Coronary artery (tissue), 2 donors: Measurements from ENCODE around the gene EFNA2.

ENCODE experiments used
- DNase-seq: peaks from one replicate; pipeline ENCODE4 v3.0.0-alpha.2; 2017; ENCODE audit warnings: low spot score
- H3K27ac ChIP-seq, 2 donors: fragments of 200-600 bp; sonication (generic); one replicate each; pipeline ENCODE4 v1.5.1; 2016 to 2019
- H3K4me3 ChIP-seq: fragments of 200-600 bp; sonication (generic); 2 replicates; pipeline ENCODE4 v1.5.1; 2016; ENCODE audit warnings: mild to moderate bottlenecking, moderate library complexity
- TF ChIP-seq, protein P1 (sequence below): fragments of 200-600 bp; sonication (generic); IDR thresholded peaks from one replicate; pipeline ENCODE4 v1.5.1; 2019; ENCODE audit warnings: antibody characterized with exemption

The EFNA2 gene

GRCh38 chr19:1309977-1310852 lies 24.5 kb downstream of the EFNA2 start:
- Histone ChIP-seq H3K27ac (no peak overlapping the region), H3K4me3 (no peak overlapping the region)
- no peak for DNase-seq
- TF ChIP-seq, protein P1, sequence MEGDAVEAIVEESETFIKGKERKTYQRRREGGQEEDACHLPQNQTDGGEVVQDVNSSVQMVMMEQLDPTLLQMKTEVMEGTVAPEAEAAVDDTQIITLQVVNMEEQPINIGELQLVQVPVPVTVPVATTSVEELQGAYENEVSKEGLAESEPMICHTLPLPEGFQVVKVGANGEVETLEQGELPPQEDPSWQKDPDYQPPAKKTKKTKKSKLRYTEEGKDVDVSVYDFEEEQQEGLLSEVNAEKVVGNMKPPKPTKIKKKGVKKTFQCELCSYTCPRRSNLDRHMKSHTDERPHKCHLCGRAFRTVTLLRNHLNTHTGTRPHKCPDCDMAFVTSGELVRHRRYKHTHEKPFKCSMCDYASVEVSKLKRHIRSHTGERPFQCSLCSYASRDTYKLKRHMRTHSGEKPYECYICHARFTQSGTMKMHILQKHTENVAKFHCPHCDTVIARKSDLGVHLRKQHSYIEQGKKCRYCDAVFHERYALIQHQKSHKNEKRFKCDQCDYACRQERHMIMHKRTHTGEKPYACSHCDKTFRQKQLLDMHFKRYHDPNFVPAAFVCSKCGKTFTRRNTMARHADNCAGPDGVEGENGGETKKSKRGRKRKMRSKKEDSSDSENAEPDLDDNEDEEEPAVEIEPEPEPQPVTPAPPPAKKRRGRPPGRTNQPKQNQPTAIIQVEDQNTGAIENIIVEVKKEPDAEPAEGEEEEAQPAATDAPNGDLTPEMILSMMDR, result no peak

DNA sequence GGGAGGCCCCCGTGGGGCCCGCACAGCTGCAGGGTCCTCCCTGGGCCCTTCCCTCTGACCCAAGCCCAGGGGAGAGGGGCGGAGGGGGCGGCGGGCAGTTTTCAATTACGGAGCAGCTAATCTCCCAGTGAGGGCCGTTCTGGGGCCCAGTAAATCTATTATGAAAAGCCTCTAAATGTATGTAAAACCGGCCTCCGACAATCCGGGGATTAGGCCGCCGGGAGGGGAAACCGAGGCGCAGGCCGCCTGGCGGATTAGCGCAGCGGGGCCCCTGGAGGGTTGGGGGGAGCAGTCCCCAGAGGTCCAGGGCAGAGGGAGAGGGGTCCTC lies 25.1 kb downstream of the EFNA2 start:
- no peak overlapping the region for H3K4me3 ChIP-seq
- TF ChIP-seq, protein P1, result no peak
- no peak for DNase-seq
- no peak overlapping the region for H3K27ac ChIP-seq

- TF ChIP-seq, protein P1, result no peak
Measured at GRCh38 chr19:1311543-1312091, 25.9 kb downstream of the EFNA2 start.

GRCh38 chr19:1312767-1313694 lies 27.4 kb downstream of the EFNA2 start:
- Histone ChIP-seq H3K4me3 (no peak overlapping the region), H3K27ac (no peak overlapping the region)
- TF ChIP-seq, protein P1, result no peak
- no peak for DNase-seq

More at GRCh38 chr19:1311543-1312091, 25.9 kb downstream of the EFNA2 start:
- DNase-seq, result no peak
- no peak overlapping the region for H3K27ac ChIP-seq
- H3K4me3 ChIP-seq, result no peak overlapping the region

DNA sequence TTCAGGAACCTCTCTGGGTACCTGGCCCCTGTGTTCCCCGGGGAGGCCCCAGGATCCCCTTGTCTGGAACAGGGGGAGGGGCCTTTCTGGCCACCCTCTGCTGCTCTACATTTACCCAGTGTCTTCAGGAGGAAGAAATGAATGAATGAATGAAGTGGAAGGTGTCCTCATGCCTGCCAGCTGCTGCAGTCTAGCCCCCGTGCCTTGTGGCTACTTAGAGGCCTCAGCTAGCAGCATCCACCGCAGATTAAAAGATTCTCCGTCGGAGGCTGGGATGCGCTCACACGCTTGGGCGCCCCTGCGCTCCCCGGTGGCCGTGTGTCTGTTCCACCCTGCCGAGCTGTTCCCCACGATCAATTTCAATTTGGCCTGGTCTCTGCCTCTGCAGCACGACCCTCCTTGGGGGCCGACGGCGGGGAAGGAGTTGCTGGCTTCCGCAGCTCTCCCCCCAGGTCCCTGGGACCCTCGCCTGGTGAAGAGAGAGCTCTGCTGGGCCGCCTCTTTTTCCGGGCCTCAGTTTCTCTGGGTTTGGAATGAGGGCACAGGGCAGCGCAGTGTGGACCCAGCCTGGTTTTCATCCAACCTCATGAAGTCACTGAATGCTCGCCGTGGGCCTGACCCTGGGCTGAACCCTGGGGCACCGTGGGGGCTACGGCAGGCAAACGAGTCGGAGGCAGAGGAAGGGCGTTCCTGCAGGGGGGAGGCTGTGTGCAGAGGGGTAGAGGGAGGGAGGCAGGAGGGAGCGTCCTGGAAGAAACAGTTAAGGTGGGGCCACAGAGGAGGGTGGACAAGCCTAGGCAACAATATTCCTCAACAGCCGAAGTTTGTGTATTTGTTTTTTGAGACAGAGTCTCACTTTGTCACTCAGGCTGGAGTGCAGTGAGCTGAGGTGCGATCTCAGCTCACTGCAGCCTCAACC lies 28.3 kb downstream of the EFNA2 start:
- no peak for DNase-seq
- Histone ChIP-seq H3K4me3 (no peak overlapping the region), H3K27ac (no peak overlapping the region)
- TF ChIP-seq, protein P1, result no peak

DNA sequence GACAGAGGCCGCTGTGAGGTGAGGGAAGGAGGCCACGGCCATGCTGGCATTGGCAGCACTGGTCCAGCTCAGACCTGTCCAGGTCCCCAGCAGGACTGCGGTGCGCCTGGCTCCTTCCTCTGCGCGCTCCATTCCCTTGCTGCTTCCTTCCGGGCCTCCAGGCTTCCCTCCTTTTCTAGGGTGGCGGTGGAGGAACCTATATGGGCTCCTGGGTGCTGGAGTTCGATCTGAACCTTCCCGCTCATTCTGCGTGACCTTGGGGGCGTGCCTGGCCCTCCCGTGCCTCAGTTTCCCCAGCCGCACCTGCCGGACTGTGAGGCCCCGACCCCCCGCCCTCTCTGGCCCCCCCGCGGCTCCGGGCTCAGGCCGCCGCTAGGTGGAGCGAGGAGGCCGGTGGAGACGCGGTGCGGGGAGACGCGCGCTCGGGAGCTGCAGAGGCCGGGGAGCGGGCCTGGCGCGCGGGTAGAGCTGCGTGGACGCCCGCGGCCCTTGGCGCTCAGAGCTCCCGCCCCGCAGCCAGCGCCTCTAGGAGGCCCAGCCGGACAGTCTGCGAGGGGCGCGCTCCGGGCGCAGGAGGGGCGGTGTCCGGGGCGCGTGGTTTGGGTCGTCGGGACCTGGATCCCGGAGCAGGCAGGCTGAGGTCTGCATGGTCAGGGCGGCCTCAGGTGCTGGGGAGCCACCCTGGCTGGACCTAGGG lies 29.9 kb downstream of the EFNA2 start:
- H3K4me3 ChIP-seq, result peak overlapping the region; percentile 44

More for the DNA sequence above, 29.9 kb downstream of the EFNA2 start:
- DNase-seq, result no peak
- no peak overlapping the region for H3K27ac ChIP-seq
- TF ChIP-seq, protein P1, result peak; percentile 19
